Astrocyte of the spinal cord (primary cell): ENCODE results near the gene IFNAR1.

Source experiments
- DNase-seq: peaks from one replicate; pipeline ENCODE4 v3.0.0; 2011; ENCODE audit warnings: low read depth, low spot score
- H3K4me3 ChIP-seq: 2 replicates; pipeline ENCODE4 v1.5.1; 2011; ENCODE audit warnings: low read depth, mild to moderate bottlenecking, low read length, moderate library complexity
- in situ Hi-C: cut with HindIII; loops from 2 replicates; pipeline ENCODE4 v1.10.0; 2017; ENCODE audit warnings: low sequenced_read_pairs
- TF ChIP-seq, protein P1 (sequence below): IDR thresholded peaks from 2 replicates; pipeline ENCODE4 v1.5.1; 2012; ENCODE audit warnings: low read depth, mild to moderate bottlenecking, low read length, inconsistent platforms

IFNAR1 gene

DNA sequence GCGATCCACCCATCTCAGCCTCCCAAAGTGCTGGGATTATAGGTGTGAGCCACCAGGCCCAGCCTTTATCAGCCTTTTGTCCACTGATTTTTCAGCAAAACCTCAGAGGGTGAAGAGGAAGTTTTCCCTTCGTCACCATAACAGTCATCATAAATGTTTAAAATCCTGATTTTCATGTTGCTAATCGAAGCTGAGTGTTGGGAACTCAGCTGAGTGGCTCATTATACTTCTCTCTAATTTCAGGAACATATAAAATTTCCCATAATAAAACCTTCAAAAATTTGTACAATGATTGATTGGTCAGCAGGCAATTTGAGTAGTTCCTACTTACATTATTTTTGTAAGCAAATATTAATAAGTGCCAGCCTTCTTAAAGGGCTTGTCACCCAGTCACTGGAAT lies 46.6 kb downstream of the IFNAR1 start:
- TF ChIP-seq, protein P1, sequence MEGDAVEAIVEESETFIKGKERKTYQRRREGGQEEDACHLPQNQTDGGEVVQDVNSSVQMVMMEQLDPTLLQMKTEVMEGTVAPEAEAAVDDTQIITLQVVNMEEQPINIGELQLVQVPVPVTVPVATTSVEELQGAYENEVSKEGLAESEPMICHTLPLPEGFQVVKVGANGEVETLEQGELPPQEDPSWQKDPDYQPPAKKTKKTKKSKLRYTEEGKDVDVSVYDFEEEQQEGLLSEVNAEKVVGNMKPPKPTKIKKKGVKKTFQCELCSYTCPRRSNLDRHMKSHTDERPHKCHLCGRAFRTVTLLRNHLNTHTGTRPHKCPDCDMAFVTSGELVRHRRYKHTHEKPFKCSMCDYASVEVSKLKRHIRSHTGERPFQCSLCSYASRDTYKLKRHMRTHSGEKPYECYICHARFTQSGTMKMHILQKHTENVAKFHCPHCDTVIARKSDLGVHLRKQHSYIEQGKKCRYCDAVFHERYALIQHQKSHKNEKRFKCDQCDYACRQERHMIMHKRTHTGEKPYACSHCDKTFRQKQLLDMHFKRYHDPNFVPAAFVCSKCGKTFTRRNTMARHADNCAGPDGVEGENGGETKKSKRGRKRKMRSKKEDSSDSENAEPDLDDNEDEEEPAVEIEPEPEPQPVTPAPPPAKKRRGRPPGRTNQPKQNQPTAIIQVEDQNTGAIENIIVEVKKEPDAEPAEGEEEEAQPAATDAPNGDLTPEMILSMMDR, result no peak
- no peak overlapping the region for H3K4me3 ChIP-seq
- in situ Hi-C loops, result no loop called here
- no peak for DNase-seq

DNA sequence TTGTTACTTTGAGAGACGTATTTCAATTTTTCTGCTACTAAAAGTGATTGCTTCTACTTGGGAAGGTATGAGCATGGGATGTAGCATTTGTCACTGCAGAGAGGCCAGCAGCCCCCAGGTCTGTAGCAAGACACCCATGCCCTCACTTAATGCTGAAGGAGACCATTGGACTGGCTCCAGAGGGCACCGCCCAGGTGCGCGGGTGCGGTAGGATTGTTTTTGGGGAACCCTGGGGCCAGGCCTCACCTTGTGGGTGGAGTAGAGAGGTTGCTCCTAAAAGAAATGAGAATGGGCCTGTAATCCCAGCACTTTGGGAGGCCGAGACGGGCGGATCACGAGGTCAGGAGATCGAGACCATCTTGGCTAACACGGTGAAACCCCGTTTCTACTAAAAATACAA lies 47.8 kb downstream of the IFNAR1 start:
- H3K4me3 ChIP-seq, result no peak overlapping the region
- TF ChIP-seq, protein P1, result no peak
- in situ Hi-C loops, result no loop called here
- DNase-seq, result no peak

DNA sequence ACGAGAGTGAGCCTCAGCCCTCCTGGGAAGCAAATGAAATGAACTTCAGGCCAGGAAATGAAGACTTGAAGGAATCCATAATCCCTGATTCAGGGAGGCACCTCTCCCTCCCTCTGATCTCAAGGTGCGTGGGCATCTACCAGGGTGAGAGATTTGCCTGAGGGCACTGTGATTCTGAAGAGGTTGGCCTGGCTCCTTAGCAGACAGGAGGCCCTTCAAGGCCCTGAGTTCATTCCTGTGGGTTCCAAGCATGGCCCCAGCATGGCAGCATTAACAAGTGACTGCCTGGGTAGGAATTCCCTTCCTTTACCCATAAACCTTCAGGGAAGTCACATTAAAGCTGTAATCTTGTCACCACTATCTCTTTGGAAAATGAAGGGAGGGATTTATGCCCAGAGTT lies 48.7 kb downstream of the IFNAR1 start:
- TF ChIP-seq, protein P1, result no peak
- no peak for DNase-seq
- in situ Hi-C loops, result no loop called here
- no peak overlapping the region for H3K4me3 ChIP-seq

DNA sequence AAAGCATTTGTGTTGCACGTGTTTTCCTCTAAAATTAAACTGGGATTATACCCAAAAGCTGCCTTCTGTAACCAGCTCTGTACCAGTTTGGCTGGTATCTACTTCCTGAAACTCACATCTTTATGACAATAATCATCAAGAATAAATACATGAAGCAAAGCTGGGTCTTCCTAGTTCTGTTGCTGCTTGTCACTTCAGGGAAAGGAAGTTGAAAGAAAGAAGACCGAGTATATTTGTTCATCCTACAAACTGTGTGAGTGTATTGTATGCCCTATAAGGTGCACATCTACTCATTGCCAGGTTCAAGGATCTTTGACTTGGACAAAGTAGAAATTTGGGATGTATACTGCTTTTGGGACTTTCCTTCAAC lies 49.3 kb downstream of the IFNAR1 start:
- H3K4me3 ChIP-seq, result no peak overlapping the region
- in situ Hi-C loops, result no loop called here
- TF ChIP-seq, protein P1, result no peak
- DNase-seq, result no peak

DNA sequence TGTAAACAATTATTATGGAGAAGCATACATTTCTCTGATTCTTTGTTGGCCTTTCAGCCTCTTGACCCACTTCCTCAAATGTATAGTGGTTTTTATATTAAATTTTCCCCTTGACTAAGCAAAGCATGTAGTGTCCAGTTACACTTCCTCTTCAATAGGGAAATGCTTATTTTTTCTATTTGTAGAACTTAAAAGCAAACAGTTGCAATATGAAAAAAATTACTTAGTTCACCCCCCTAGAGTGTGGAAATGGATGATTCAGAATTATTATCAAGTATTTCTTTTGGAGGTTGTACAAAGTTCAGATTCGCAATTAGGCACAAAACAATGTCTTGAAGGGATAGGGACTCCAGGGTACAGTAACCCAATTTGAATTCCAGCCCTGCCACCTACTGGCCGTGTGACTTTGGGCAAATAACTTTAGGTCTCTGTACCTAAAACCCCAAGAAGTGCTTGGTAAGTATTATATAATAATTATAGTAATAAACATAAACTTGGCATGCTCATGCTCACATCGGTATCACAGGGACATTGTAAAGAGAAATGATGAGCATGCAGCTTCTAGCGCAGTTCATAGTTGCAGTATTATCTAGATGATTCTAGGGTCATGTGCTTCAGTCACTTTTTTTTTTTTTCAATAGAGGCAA lies 49.8 kb downstream of the IFNAR1 start:
- TF ChIP-seq, protein P1, result peak; percentile 68
- peak; percentile 68 for DNase-seq
- in situ Hi-C loops, result no loop called here
- no peak overlapping the region for H3K4me3 ChIP-seq

DNA sequence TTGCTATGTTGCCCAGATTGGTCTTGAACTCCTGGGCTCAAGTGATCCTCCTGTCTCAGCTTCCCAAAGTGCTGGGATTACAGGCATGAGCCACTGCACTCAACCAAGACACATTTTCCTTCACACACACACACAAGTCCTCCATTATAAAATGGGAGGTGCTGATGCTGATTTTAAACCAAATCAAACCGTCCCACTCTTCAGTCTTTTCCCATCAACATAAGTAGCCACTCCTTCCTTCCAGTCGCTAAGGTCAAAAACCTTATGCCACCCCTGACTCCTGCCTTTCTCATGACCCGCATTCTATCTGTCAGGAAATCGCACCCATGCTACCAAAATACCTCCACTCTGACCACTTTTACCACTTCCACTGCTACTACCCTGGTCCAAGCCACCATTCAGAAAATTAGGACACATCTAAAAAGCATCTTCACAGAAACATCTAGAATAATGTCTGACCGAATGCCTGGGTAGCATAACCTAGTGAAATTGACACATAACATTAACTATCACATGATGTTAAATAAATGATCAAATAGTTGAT lies 50.4 kb downstream of the IFNAR1 start:
- H3K4me3 ChIP-seq, result no peak overlapping the region
- DNase-seq, result no peak
- in situ Hi-C loops, result no loop called here
- TF ChIP-seq, protein P1, result no peak
